Activated T-cell treated with anti-CD3 and anti-CD28 coated beads, Interleukin-2, amount 50 U/mL, for 1 hour (primary cell): ENCODE data around the gene TMEM125.

ENCODE experiments used
- DNase-seq: peaks from one replicate; pipeline ENCODE4 v3.0.0-alpha.2; 2020

TMEM125 gene

GRCh38 chr1:43275826-43276620 lies 6.2 kb downstream of the TMEM125 start:
- DNase-seq: no peak

GRCh38 chr1:43276673-43277072 lies 6.9 kb downstream of the TMEM125 start:
- DNase-seq: no peak

GRCh38 chr1:43277116-43277876 lies 7.5 kb downstream of the TMEM125 start:
- no peak for DNase-seq

GRCh38 chr1:43279161-43279560 lies 9.4 kb downstream of the TMEM125 start:
- no peak for DNase-seq

GRCh38 chr1:43279666-43280065 lies 9.9 kb downstream of the TMEM125 start:
- no peak for DNase-seq

- no peak for DNase-seq
Measured at GRCh38 chr1:43280692-43281091, 10.9 kb downstream of the TMEM125 start.

GRCh38 chr1:43282220-43283195 lies 12.7 kb downstream of the TMEM125 start:
- no peak for DNase-seq

- DNase-seq: no peak
Measured at GRCh38 chr1:43284065-43284464, 14.3 kb downstream of the TMEM125 start.

- no peak for DNase-seq
Measured at GRCh38 chr1:43284546-43285110, 14.8 kb downstream of the TMEM125 start.

- no peak for DNase-seq
Measured at GRCh38 chr1:43285269-43285990, 15.6 kb downstream of the TMEM125 start, which contains the start of gene C1orf210. C1orf210 (minus strand) TSS chr1:43285581; CDS start chr1:43283270, 2,311 bp downstream.

- DNase-seq: no peak
Measured at GRCh38 chr1:43286115-43286514, 16.3 kb downstream of the TMEM125 start.

- DNase-seq: no peak
Measured at GRCh38 chr1:43286533-43286932, 16.8 kb downstream of the TMEM125 start.

- DNase-seq: no peak
Measured at GRCh38 chr1:43288058-43288784, 18.4 kb downstream of the TMEM125 start.

- no peak for DNase-seq
Measured at GRCh38 chr1:43288785-43289706, 19.3 kb downstream of the TMEM125 start.

- DNase-seq: no peak
Measured at GRCh38 chr1:43292216-43292615, 22.4 kb downstream of the TMEM125 start.

- DNase-seq: no peak
Measured at GRCh38 chr1:43292679-43293078, 22.9 kb downstream of the TMEM125 start.

- no peak for DNase-seq
Measured at GRCh38 chr1:43293176-43293575, 23.4 kb downstream of the TMEM125 start.

GRCh38 chr1:43293896-43294760 lies 24.3 kb downstream of the TMEM125 start:
- no peak for DNase-seq

- DNase-seq: no peak
Measured at GRCh38 chr1:43294761-43295160, 25.0 kb downstream of the TMEM125 start.
